Lung (tissue), 12 donors: ENCODE results near the gene BMP4. TPM values are rescaled to one million over a fixed set of nuclear protein-coding genes. Genes with fewer than 3 reads are reported as not detected.

ENCODE experiments used
- ATAC-seq: fragments of 200-7000 bp; cut with Tn5 transposase; one replicate; pipeline ENCODE4 v1.9.1; 2020; ENCODE audit warnings: moderate number of reproducible peaks; ENCODE audit not compliant: insufficient read depth, low FRiP score
- DNase-seq, 3 donors: peaks; one replicate each; pipeline ENCODE4 v3.0.0-alpha.2; 2013 to 2017
- H3K27ac ChIP-seq, 2 donors: one replicate each; pipeline ENCODE4 v1.5.1; 2013; ENCODE audit warnings: mild to moderate bottlenecking in 2 of 2, moderate library complexity in 2 of 2, control low read depth in 1 of 2, inconsistent platforms in 1 of 2, low read depth in 1 of 2, low read length in 1 of 2
- H3K27me3 ChIP-seq, 3 donors: one replicate each; pipeline ENCODE4 v1.5.1; 2013; ENCODE audit warnings: low read length in 2 of 3; ENCODE audit not compliant: control insufficient read depth in 3 of 3, insufficient read depth in 3 of 3
- H3K36me3 ChIP-seq, 4 donors: one replicate each; pipeline ENCODE4 v1.5.1; 2013; ENCODE audit warnings: low read length in 4 of 4, mild to moderate bottlenecking in 1 of 4, moderate library complexity in 1 of 4; ENCODE audit not compliant: control insufficient read depth in 4 of 4, insufficient read depth in 4 of 4
- H3K4me1 ChIP-seq, 5 donors: one replicate each; pipeline ENCODE4 v1.5.1; 2013; ENCODE audit warnings: low read length in 5 of 5, mild to moderate bottlenecking in 2 of 5, moderate library complexity in 1 of 5; ENCODE audit not compliant: control insufficient read depth in 5 of 5, insufficient read depth in 5 of 5
- H3K4me3 ChIP-seq: one replicate; pipeline ENCODE4 v1.5.1; 2013; ENCODE audit warnings: mild to moderate bottlenecking, control low read depth, moderate library complexity
- H3K9ac ChIP-seq, 2 donors: one replicate each; pipeline ENCODE4 v1.5.1; 2013; ENCODE audit warnings: low read length in 2 of 2, control low read depth in 1 of 2; ENCODE audit not compliant: insufficient read depth in 1 of 2
- H3K9me3 ChIP-seq, 4 donors: one replicate each; pipeline ENCODE4 v1.5.1; 2013; ENCODE audit warnings: low read length in 3 of 4, mild to moderate bottlenecking in 1 of 4, moderate library complexity in 1 of 4; ENCODE audit not compliant: control insufficient read depth in 4 of 4, insufficient read depth in 3 of 4
- WGBS, 2 donors: extraction: QIAGEN DNeasy Blood & Tissue Kit; methylation state at CpG; one replicate each; pipeline ENCODE4 v1.1.7; 2013; 5-methylcytosine and 5-hydroxymethylcytosine counted together
- polyA plus RNA-seq, 2 donors: library from polyadenylated mRNA; stranded (reverse); fragments of 200-250 nt; gene quantifications; one replicate each; pipeline ENCODE4 v1.2.1, GENCODE V29; 2013
- total RNA-seq, 2 donors: library from RNA; depleted of rRNA in 1 of 2; stranded (reverse); fragments of >200 nt in 1 of 2; gene quantifications; one replicate each; pipeline ENCODE4 v1.2.1, GENCODE V29; 2014 to 2021
- TF ChIP-seq, protein P1 (sequence below): IDR thresholded peaks from 2 replicates; pipeline ENCODE4 v1.5.1; 2012; ENCODE audit warnings: mild to moderate bottlenecking; ENCODE audit errors: control extremely low read depth, extremely low read depth
- donor health status: control.
- donor health status: control.
- donor health status: Bipolar disorder and iron deficiency.
- donor health status: healthy.
- donor health status: DM: yes; HTN: yes; CAD: no.

BMP4 gene
- total and polyA plus RNA-seq, 4 donors = 7.1 to 39.0 (median 11.9) TPM

- Histone ChIP-seq H3K4me3 (no peak overlapping the region), H3K27ac (no peak overlapping the region), H3K36me3 (peaks cover 0 to 44% (median 13%) of the 10 kb centered on the region in 4 donors), H3K27me3 (no peaks in the 10 kb centered on the region), H3K9ac (no peak overlapping the region), H3K4me1 (peaks cover 0 to 30% (median 10%) of the 10 kb centered on the region in 5 donors), H3K9me3 (no peaks in the 10 kb centered on the region)
- 91 to 93% methylated on average over 24 of the region's 24 CpGs for WGBS, 2 donors
- DNase-seq = no peak
- ATAC-seq = no peak
- TF ChIP-seq, protein P1, sequence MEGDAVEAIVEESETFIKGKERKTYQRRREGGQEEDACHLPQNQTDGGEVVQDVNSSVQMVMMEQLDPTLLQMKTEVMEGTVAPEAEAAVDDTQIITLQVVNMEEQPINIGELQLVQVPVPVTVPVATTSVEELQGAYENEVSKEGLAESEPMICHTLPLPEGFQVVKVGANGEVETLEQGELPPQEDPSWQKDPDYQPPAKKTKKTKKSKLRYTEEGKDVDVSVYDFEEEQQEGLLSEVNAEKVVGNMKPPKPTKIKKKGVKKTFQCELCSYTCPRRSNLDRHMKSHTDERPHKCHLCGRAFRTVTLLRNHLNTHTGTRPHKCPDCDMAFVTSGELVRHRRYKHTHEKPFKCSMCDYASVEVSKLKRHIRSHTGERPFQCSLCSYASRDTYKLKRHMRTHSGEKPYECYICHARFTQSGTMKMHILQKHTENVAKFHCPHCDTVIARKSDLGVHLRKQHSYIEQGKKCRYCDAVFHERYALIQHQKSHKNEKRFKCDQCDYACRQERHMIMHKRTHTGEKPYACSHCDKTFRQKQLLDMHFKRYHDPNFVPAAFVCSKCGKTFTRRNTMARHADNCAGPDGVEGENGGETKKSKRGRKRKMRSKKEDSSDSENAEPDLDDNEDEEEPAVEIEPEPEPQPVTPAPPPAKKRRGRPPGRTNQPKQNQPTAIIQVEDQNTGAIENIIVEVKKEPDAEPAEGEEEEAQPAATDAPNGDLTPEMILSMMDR = no peak
Observed at GRCh38 chr14:53950031-53950793, 6.4 kb downstream of the BMP4 start.

DNA sequence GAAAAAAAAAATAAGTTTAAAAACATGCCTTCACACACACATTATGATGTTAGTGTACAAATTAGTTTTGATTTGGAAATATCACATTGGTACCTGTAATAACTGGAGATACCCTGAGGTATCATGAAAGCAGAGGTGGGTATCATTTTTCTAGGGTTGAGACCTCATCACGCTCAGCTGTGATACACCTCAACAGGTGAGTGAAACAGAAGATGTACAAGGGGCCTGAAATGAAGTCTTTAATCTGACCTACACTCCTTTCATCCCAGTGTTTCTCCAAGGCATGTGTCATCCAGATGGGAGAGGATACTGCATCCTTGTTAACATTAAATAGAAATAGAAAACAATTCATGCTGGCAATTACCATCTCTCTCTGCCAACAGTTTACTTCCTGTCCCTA, 7.4 kb downstream of the BMP4 start:
- WGBS, 2 donors = 93 to 100% methylated on average over 1 of the region's 1 CpG
- peaks cover 0 to 30% (median 4%) of the 10 kb centered on the region in 5 donors for H3K4me1 ChIP-seq
- H3K4me3 ChIP-seq = no peak overlapping the region
- no peak overlapping the region for H3K27ac ChIP-seq
- TF ChIP-seq, protein P1 = no peak
- no peaks in the 10 kb centered on the region for H3K9me3 ChIP-seq
- H3K27me3 ChIP-seq = no peaks in the 10 kb centered on the region
- DNase-seq (no peak), ATAC-seq (no peak)
- no peak overlapping the region for H3K9ac ChIP-seq
- H3K36me3 ChIP-seq = peaks cover 0 to 44% (median 13%) of the 10 kb centered on the region in 4 donors

DNA sequence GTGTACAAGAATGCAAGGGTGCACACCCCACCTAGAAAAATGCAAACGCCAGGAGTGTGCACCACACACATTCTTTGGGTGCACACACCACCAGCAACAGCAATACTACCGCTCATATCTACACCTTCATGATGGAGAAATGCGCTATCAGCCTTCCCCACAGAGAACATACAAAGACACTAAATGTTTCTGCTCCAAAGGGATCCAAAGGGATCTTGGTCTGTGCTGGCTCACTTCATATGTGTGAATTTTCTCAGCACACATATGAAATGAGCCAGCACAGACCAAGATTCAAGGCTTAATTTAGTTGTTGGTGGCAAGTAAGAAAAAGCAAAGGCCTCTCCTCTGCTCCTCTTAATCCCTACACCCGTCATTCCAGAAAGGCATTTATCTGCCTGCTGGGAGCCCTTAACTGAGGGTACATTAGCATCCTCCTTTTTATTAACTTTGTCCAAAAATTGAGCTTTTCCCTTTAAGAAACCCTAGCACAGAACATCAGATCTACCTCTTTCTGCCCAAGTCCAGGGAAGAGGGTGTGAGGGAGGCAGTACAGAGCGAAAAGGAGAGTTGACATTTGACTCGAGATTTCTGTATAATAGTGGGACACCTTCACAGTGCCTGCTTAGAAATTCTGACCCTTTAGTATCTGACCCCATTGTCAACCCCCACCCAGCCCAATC, 8.3 kb downstream of the BMP4 start:
- Histone ChIP-seq H3K27ac (no peak overlapping the region), H3K4me3 (no peak overlapping the region), H3K4me1 (peaks cover 0 to 30% (median 6%) of the 10 kb centered on the region in 5 donors), H3K9ac (no peak overlapping the region), H3K27me3 (no peaks in the 10 kb centered on the region), H3K36me3 (peaks cover 0 to 44% (median 13%) of the 10 kb centered on the region in 4 donors), H3K9me3 (no peaks in the 10 kb centered on the region)
- WGBS, 2 donors = 74 to 87% methylated on average over 6 of the region's 6 CpGs
- TF ChIP-seq, protein P1 = no peak
- ATAC-seq = no peak
- DNase-seq = no peak
